Inflammatory macrophage treated with lipopolysaccharide for 1 hour (primary cell): ENCODE data around the gene MED20.
"Not testable (repeated sequence)": the region's sequence is repeated elsewhere in the genome, so short reads cannot be mapped to it uniquely, and the experiment has no call there.

Experiments used
- DNase-seq, 2 donors: peaks; one replicate each; pipeline ENCODE4 v3.0.0-alpha.2; 2020 to 2022

MED20 gene, protein sequence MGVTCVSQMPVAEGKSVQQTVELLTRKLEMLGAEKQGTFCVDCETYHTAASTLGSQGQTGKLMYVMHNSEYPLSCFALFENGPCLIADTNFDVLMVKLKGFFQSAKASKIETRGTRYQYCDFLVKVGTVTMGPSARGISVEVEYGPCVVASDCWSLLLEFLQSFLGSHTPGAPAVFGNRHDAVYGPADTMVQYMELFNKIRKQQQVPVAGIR

DNA sequence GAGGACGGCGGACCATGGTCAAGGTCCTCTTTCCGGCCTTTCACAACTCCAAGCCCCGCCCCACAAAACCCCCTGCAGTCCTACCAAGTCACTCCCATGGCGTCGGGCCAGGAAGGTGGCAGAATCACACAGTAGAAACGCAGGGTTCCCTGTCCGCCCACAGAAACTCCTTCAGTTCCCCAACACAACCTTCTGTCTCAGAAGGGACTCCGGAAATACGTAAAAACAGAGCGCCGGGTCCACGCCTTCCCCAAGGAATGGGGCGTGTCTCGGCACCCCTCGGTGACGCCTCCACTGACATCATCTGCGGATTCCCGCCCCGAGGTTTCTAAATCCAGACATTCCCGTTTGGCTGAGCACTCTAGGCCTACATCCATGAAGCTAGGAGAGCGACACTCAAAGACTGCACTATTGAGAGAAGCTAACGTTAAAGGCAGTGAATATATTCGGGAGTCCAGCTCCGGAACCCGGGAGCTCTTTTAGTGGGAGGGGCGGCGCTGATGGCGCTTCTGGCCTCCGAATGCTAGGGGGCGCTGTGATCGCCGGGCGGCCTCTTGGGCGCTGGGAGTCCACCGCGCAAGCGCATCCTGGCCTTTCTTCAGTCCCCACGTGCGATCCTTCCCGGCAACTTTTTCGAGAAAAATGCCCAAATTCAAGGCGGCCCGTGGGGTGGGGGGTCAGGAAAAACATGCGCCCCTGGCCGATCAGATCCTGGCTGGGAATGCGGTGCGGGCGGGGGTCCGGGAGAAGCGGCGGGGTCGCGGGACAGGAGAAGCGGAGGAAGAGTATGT lies at the start of gene MED20, which contains the start of gene BYSL:
TSS of gene MED20 (minus strand) at position 219 of the 791 bp plus-strand sequence. CDS start at position 98, 121 bp downstream.
TSS of gene BYSL (plus strand) at position 579 of the 791 bp plus-strand sequence. CDS start at position 643, 64 bp downstream.
- peak; percentile 98 to 100 for DNase-seq

DNA sequence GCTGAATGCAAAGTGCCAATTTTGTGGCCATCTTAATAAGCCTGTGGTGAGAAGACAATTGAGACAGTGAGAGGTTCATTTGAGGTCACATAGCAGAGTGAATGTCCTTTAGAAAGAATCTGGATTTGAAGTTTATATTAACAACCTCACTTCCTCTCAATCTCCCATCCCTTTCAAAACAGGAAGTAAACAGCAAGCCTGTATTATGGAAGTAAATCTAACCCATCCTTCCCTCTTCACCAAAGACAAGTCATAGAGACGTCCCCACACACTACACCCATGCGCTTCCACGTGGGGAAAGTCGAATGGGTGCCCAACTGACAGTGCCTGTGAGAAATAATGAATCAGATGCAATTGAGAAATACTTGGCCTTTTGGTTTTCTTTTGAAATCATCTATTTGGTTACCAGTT lies 49.5 kb upstream of the MED20 start:
- peak; percentile 96 to 99 for DNase-seq

DNA sequence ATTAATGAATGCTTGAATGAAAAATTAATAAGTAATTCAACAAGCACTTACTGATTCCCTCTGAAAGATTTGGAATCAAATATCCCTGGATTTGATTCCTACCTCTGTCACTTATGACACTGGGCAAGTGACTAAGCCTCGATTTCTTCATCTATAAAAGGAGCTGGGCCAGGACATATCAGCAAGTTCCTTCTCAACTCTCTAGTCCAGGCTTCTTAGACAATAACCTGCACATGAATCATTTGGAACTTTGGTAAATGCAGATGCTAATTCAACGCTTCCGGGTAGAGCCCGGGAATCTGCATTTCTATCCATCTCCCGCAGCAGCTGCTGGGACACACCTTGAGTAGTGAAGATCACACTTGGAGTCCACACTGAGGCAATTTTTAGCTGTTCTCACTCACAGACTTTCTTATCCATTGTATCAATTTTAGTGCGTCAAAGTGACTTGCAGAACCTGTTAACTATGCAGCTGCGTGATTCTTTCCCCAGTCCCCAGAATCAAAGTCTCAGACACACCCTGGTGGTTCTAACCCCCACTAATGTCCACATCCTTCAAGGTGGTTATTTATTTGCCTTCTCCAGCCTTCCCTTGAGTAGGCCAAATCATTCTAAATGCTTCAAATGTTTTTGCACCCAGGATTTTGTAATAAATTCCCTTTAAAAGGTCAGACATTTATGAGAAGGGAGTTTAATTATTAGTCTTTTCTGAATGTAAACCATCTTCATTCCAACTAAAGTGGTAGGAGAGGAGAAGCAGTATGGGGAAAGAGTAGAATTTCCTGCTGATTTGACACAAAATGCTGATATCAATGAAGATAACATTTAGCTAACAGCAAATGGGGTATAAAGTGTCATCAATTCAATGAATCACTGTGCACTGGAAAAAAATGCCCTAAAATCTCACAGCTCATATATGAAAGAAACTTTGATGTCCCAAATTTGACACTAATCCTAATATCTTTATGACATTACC lies 46.7 kb upstream of the MED20 start:
- DNase-seq: peak; percentile 52 to 67

DNA sequence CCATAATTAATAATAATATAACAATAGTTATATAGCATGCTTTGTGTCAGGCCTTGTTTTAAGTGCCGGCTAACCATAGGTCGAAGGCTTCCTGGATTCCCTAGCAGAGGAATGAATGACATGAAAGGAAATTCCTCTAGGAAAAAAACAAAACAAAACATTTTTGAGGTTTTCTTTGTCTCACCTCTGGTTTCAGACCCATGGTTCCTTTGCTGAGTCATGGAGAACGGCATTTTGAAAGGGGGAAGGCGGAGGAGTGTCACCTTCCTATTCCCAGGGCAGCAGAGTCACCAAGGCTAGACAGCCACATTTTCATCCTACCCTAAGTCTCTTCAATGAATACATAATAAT lies 46.0 kb upstream of the MED20 start:
- peak; percentile 28 to 39 for DNase-seq

DNA sequence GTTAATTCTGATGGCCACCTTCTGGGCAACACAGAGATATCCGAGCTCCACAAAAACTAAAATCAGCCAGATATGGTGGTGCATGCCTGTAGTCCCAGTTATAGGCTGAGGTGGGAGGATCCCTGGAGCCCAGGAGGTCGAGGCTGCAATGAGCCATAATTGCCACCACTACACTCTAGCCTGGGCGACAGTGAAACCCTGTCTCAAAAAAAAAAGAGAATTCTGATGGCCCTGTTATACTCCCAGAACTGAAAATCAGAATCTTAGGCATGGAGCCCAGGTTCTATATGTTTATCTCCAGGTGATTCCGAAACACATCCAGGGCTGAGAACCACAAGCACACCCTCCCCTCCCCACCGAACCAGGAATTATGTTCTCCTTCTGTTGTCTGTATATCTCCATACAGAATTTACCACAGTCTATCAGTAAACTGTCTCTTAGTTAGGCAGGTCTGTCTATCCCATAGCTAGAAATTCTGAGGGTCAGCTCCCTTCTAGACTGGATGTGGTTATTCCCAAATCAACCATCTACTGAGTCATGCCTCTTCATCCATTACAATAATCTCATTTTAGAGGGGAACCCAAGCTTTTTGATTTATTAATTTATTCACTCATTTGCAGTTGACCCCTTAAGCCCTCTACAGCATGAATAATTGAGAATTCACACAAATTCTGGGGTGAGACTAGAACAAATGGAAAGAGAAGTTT lies 45.4 kb upstream of the MED20 start:
- no peak for DNase-seq

DNA sequence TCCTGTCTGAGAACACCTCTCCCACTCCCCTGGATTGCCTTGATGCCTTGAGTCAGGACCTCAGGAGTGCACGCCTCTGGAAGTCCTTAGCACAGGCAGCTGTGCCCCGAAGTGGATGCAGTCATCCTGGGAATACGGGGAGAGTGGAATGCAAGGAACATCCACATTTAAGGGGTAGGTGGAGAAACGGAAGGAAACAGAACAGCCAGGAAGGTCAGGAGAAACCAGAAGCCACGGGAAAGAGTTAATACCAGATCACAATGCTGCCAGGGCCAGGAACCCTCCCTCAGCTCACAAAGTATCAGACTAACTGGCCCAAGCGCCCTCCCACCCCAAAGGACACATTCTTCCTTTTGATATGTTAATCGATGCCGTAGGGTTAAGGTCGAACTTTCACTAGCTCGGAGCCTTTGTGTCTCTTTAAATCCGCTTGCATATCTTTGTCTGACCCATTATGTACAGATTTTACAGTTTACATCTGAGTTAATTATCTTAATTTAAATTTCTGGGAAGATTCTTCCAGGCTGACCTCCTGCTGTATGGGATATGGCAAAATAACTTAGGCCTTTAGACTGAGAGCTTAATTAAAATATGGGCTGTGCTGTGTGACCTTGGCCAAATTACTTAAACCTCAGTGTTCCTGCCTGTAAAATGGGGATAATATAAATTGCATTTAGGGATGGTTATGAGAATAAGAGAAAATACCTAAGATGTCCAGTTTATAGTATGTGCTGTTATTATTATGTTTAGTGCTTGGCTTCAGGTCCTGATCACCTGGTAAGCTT lies 44.7 kb upstream of the MED20 start:
- DNase-seq: no peak

DNA sequence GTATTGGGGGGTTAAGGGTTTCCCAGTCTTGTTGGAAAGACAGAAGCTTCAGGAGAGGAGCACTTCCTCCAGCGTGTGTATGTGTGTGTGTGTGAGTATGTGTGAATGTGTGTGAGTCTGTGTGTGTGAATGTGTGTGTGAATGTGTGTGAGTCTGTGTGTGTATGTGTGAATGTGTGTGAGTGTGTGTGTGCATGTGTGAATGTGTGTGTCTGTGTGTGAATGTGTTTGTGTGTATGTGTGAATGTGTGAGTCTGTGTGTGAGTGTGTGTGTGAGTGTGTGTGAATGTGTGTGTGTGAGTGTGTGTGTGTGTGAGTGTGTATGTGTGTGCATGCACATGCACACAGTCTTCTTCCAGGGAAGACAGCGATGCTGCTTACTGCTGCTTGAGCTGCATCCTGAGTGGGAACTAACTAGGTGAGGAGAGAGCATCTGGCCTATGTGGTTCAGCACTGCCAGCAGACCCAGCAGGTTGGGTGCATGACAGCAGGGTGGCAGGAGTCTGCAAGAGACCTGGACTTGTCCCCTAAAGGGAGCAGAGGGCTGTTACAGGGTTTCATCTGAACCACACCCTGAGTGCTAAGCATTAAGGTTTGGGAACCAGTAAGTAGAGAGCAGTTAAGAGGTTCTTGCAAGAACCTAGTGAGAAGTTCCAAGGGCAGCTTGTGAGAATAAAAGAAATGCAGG lies 43.4 kb upstream of the MED20 start:
- DNase-seq: no peak

DNA sequence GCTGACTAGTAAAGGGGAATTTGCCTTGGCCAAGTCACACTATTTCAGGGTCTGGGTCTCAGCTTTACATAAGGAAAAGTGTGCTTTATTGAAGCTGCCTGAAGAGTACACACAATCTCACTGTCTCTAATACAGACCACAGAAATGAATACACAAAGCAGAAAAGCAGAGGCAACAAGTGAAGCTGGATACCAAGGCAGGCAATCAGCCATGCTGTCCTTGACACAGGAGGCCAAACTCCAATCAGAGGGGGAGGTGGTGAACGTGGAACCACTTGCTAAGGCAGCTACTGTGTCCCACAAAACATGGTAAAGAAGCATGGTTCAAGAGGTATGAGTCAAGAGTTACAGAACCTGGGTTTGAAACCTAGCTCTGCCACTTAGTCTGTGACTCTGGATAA lies 42.4 kb upstream of the MED20 start:
- no peak for DNase-seq

DNA sequence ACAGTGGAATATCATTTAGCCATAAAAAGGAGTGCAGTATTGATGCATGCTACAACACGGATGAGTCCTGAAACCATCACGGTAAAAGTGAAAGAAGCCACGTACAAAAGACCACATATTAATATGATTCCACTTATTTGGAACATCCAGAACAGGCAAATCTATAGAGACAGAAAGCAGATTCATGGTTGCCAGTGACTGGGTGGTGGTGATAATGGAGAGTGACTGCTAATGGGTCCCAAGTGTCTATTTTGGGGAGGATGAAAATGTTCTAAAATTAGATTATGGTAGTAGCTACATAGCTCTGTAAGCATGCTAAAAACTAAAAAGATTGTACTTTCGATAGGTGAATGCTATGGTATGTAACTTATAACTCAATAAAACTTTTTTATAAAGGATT lies 39.1 kb upstream of the MED20 start:
- DNase-seq: no peak

DNA sequence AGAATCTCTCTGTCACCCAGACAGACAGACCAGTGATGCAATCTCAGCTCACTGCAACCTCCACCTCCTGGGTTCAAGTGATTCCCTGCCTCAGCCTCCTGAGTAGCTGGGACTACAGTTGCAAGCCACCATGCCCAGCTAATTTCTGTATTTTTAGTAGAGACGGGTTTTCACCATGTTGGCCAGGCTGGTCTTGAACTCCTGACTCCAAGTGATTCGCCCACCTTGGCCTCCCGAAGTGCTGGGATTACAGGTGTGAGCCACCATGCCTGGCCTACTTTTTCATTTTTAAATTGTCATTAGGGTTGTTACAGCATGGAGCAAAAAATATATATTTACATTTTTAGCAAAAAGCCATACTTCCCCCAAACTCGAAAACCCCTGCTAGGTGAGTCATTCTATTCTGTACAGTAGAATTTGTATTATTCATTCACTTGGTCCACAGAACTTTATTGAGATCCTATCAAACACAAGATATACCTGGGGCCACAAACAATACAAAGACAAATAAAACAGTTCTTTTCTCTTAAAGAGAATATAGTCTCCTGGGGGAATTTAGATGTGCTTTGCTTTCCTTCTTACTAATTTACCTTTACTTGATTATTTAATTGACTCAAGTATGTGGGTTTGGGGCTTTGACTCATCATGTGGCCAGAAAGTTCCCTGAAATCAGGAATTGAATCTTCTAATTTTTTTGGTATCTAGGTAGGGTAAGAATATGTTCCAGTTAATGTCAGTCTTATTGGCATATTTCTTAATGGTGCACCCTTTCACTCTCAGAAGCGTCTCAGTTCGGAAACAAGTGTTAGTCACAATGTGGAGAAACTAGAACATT lies 37.3 kb upstream of the MED20 start:
- DNase-seq: no peak

DNA sequence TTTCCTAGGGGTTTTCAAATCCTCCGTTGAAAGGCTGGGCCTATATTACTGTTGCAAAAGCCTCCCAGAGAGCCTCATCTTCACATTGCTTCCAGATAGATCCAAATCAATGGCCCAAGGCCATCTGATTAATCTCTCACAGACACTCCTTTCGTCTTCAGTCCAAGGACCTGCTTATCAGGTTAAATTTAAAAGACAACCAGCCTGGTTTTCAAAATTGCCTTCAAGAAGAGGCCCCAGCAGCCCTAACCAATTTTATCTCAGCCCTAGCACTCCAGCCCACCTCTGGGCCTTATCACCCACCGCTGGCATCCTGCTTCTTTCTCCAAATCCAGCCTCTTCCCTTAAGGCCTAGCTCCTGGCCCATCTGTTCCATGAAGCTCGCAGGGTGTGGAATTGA lies 36.2 kb upstream of the MED20 start:
- no peak for DNase-seq

DNA sequence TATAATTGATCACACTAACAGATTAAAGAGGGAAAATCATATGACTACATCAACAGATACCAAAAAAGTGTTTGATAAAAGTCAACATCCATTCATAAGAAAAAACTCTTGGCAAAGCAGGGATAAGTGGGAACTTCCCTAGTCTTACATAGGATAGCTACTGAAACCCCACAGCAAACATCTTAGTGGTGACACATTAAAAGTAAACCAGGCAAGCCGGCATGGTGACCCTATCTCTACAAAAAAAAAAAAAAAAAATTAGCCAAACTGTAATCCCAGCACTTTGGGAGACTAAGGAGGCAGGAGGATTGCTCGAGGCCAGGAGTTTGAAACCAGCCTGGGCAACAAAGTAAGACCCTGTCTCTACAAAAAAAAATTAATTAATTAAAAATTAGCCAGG lies 34.5 kb upstream of the MED20 start:
- DNase-seq: no peak

DNA sequence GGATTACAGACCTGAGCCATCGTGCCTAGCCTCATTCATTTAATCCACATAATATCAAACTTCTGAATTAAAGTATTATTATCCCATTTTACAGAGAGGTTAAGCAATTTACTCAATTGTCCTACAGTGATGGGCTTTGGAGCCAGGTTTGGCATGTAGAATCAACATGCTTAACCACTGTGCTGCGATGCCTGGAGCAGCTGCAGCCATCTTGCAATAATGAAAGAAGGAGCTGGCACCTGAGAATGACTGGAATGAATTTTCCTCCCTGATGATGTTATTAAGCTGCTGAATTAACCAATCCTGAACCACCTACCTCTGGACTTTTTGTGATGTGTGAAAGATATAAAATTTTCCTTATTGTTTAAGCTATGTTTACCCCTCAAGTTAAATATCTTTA lies 33.7 kb upstream of the MED20 start:
- no peak for DNase-seq

DNA sequence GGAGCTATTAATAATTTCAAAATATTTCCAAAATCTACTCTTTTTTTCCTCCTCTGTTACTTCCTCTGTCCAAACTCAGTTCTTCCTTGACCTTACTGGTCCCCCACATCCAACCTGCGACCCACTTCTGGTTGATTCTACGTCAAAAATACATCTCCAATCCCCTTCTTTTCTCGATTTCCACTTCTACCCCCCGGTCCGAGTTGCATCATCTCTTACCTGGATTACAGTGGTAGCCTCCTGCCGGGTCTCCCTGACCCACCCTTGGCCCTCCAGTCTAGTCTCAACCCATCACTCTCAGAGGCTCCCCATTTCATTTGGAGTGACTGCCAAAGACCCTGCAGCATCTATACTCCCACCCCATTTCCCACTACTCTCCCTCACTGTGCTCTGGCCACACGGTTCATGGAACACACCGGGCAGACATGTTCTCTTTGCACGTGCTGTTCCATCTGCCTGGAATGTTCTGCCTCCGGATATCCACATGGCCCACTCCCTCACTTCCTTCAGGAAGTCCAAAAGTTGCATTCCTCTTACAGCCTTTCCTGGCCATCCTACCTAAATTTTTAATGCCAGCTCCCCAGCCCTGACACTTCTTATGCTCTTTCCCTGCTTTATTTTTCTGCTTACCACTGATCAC lies 26.8 kb upstream of the MED20 start:
- no peak for DNase-seq

DNA sequence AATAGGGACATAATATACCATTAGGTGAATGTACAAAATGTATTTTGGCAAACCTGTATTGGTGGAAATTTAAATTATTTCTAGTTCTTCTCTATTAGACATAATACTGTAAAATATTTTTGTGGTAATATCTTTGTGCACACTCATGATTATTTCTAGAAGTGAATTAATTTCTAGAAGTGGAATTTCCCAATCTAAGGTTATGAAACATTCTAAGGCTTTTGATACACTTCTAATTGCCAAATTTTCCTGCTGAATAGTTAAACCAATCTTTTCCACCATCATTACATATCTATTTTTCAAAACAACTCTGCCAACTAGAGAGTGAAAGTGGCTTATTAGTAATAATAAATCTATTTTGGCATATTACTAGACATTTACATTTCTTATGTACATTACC lies 22.5 kb upstream of the MED20 start:
- peak; percentile 71 to 90 for DNase-seq

DNA sequence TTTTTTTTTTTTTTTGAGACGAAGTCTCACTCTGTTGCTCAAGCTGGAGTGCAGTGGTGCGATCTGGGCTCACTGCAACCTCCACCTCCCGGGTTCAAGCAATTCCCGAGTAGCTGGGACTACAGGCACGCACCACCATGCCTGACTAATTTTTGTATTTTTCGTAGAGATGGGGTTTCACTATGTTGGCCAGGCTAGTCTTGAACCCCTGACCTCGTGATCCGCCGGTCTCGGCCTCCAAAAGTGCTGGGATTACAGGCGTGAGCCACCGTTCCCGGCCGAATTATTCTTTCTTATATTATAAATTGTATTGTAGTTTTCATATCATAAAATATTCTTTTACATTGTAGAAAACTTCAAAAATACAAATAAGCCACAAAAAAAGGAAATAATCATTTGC lies 21.9 kb upstream of the MED20 start:
- DNase-seq: not testable (repeated sequence)

DNA sequence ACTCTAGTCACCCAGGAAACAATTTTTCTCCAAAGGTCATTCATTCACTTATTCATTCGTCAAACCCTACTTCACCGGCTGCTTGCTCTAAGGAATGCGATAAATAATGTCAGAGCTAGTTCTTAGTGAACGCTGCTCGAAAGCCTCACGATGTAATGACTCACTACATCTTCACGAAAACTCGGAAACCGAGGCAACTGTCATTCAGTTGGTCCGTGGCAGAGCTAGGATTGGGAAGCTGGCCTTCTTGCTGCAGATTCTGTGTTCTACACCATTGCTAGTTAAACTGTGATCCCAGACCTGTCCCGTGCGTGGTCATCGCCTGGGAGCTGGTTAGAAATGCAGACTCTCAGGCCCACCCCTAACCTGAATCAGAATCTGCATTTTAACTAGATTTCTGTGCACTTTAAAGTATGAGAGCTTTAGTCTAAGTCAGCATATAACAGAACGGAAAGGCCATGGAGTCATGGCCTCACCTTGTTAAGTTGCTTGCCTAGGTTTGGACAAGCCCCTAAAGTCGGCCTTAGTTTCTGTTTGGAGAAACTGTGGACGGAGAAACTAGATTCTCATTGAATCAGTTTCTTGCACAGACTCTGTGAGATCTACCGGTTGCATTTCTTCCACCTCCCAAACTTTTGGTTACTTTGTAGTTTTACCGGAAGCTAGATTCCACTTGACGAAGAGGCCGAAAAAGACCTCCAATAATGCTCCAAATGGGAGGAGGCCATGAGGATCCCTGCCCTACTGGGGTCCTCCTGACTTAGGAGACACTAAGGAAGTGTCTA lies 21.3 kb upstream of the MED20 start:
- DNase-seq: no peak

DNA sequence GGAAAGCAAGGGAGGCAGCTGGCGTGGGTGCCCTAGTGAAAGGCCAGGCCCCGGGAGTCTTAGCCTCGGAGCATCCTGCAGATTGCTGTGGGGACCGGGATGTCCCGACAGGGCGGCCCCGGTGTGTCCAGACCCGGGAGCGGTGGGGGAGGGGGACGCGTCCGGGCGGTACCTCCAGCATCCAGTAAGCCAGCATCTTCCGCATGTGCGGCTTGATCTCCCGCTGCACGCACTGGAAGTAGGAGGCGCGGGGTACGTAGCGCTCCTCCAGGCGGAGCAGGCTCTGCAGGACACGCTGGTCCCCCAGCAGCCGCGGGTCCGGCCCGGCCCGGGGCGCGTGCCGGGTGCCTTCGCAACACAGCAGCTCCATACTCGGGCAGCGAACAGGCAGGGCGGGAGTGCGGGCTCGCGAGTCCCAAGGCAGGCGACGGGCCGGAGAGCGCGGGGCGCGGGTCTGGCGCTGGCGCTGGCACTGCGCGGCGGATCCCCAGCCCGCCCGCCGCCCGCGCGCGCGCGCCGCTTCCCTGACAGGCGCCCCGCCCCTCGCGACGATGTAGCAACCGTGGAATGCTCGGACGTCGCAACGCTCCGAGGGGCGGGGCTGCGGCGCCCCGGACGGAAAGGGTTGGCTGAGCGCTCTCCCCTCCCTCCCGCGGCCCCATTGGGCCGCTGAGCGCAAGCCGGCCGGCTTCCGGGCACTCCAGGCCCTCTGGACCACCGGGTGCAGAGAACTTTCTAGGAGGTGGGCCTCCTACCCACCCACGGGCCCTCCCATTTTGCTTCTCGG lies 20.5 kb upstream of the MED20 start, which contains the start of gene CCND3:
TSS of gene CCND3 (minus strand) at position 529 of the 787 bp plus-strand sequence. CDS start at position 370, 159 bp downstream.
- DNase-seq: peak; percentile 93 to 97
